Lower leg skin (tissue), 4 donors: Measurements from ENCODE around the gene RBM4B. TPM values are rescaled to one million over a fixed set of nuclear protein-coding genes. Genes with fewer than 3 reads are reported as not detected.

Experiments used
- DNase-seq, 2 donors: peaks; one replicate each; pipeline ENCODE4 v3.0.0-alpha.2; 2019; ENCODE audit warnings: low spot score in 2 of 2
- H3K4me3 ChIP-seq: fragments of 200-600 bp; sonication (generic); 2 replicates; pipeline ENCODE4 v1.5.1; 2017; ENCODE audit warnings: mild to moderate bottlenecking, low read depth; ENCODE audit not compliant: poor library complexity, severe bottlenecking
- CTCF ChIP-seq, 3 donors: fragments of 450-650 bp; IDR thresholded peaks; one replicate each; pipeline ENCODE4 v1.5.1; 2016; ENCODE audit warnings: antibody characterized with exemption in 3 of 3, mild to moderate bottlenecking in 3 of 3, moderate library complexity in 2 of 3
- POLR2A ChIP-seq, 2 donors: fragments of 450-650 bp; IDR thresholded peaks; one replicate each; pipeline ENCODE4 v1.6.1; 2016 to 2017; ENCODE audit warnings: antibody characterized with exemption in 2 of 2, mild to moderate bottlenecking in 1 of 2, moderate library complexity in 1 of 2
- WGBS, 2 donors: methylation state at CpG; one replicate each; pipeline ENCODE4 v1.1.5; 2018; 5-methylcytosine and 5-hydroxymethylcytosine counted together
- intact Hi-C: fragments of 100-400 bp; cut with DNase I; formaldehyde crosslinking; loops from one replicate; pipeline ENCODE4 v1.15.0; 2023; ENCODE audit warnings: low total_unique reads
- total RNA-seq, 4 donors: library from RNA; depleted of rRNA; stranded (reverse); fragments of >200 nt; gene quantifications; one replicate each; pipeline ENCODE4 v1.1.0, GENCODE V29; 2016

The RBM4B gene
- total RNA-seq, 4 donors from 2014 or later, result 8.6 to 18.0 (median 12.2) TPM

- whole genome bisulfite sequencing, 2 donors, result 90% methylated on average over 14 of the region's 14 CpGs
- DNase-seq, result no peak
- intact Hi-C loops, result no loop called here
- no peak for TF ChIP-seq CTCF (IDR thresholded peaks at IDR 0.05)
- no peak for TF ChIP-seq POLR2A (IDR thresholded peaks at IDR 0.05)
- no peak overlapping the region for H3K4me3 ChIP-seq
Observed at GRCh38 chr11:66708701-66709100, 31.0 kb upstream of the RBM4B start.

DNA sequence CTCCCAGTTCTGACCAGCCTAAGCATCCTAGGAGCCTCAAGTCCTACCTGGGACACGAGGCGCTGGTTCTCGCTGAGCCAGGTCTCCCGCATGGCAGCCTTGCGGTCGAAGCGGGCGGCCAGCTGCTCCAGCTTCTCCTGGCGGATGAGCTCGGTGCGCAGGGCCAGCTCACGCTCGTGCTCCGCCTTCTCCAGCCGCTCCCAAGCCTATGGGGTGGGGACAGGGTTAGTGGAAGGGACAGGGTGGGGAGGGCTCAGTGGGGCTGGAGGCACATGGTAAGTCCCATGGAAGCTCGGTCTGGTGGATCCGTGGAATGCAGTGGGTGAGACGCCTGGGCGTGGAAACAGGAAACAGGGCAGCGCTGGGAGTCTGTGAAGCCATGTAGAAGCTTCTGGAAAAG, 30.4 kb upstream of the RBM4B start:
- TF ChIP-seq CTCF (IDR thresholded peaks at IDR 0.05) (no peak), POLR2A (IDR thresholded peaks at IDR 0.05) (no peak)
- WGBS, 2 donors, result 71 to 73% methylated on average over 19 to 20 of the region's 20 CpGs
- no peak for DNase-seq
- intact Hi-C loops, result no loop called here
- no peak overlapping the region for H3K4me3 ChIP-seq

- WGBS, 2 donors, result 95 to 96% methylated on average over 23 to 24 of the region's 26 CpGs
- DNase-seq, result no peak
- TF ChIP-seq CTCF (IDR thresholded peaks at IDR 0.05), result no peak
- no peak for TF ChIP-seq POLR2A (IDR thresholded peaks at IDR 0.05)
- intact Hi-C loops, result no loop called here
- no peak overlapping the region for H3K4me3 ChIP-seq
Observed at GRCh38 chr11:66707486-66707885, 29.8 kb upstream of the RBM4B start.

GRCh38 chr11:66706989-66707388, 29.3 kb upstream of the RBM4B start:
- no peak overlapping the region for H3K4me3 ChIP-seq
- no peak for DNase-seq
- WGBS, 2 donors, result 91% methylated on average over 9 of the region's 9 CpGs
- TF ChIP-seq CTCF (IDR thresholded peaks at IDR 0.05) (no peak), POLR2A (IDR thresholded peaks at IDR 0.05) (no peak)
- intact Hi-C loops, result no loop called here

DNA sequence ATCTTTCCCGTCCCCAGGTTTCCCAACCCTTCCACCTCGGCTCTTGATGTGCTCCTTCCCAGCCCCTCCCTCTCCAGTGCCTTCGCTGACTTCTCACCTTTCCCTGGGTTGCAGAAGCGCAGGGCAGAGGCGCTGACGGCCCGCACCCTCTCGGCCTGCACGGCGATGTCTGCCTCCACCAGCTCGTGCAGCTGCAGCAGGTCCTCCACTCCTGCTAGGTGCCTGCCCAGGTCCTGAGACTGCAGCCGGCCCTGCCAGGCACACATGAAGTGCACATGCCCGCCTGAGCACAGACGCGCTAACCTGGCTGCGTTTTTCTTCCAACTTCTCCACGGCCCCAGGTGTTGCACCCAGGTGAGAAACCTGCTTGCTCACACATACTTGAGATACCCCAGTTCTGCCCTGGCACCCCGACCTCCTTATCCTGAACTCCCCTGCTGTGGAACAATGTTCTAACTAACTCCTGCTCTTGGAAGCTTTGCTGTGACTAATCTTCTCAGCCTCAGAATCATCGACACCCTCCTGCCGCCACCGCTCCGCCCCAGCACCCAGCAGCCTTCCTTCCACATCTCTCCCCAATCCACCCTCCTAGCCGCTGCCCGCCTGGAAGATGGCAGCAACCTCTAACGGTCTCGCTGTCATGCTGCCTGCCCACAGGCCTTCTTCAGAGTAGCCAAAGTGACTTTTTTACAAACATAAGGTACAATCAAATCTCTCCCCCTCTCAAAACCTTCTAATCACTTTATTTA, 28.1 kb upstream of the RBM4B start:
- H3K4me3 ChIP-seq, result no peak overlapping the region
- intact Hi-C loops, result no loop called here
- no peak for DNase-seq
- no peak for TF ChIP-seq POLR2A (IDR thresholded peaks at IDR 0.05)
- no peak for TF ChIP-seq CTCF (IDR thresholded peaks at IDR 0.05)
- WGBS, 2 donors, result 70 to 79% methylated on average over 26 of the region's 26 CpGs
